Kidney (tissue), 14 donors: ENCODE measurements around the gene SLC38A11. TPM values are rescaled to one million over a fixed set of nuclear protein-coding genes. Genes with fewer than 3 reads are reported as not detected.

Source experiments
- DNase-seq, 5 donors: peaks; one replicate each; pipeline ENCODE4 v3.0.0-alpha.2; 2013 to 2020
- FAIRE-seq: peaks from 2 replicates; lab custom pipeline; 2012; peaks lifted over from hg19 to GRCh38; lab: Jason Lieb, UNC
- H3K27ac ChIP-seq, 2 donors: one replicate each; pipeline ENCODE4 v1.7.0; 2013; ENCODE audit warnings: low read depth in 2 of 2, low read length in 2 of 2, inconsistent platforms in 1 of 2
- H3K27me3 ChIP-seq: one replicate; pipeline ENCODE4 v1.7.1; 2013; ENCODE audit warnings: low read length, inconsistent platforms; ENCODE audit not compliant: control insufficient read depth, insufficient read depth
- H3K36me3 ChIP-seq, 3 donors: one replicate each; pipeline versions ENCODE4 v1.7.0 to v1.7.1; 2013; ENCODE audit warnings: low read length in 3 of 3, control low read depth in 1 of 3, inconsistent platforms in 1 of 3; ENCODE audit not compliant: insufficient read depth in 3 of 3, control insufficient read depth in 2 of 3
- H3K4me1 ChIP-seq, 3 donors: one replicate each; pipeline versions ENCODE4 v1.7.0 to v1.7.1; 2013; ENCODE audit warnings: low read length in 3 of 3, inconsistent platforms in 1 of 3, low read depth in 1 of 3; ENCODE audit not compliant: control insufficient read depth in 2 of 3, insufficient read depth in 2 of 3
- H3K4me3 ChIP-seq, 3 donors: one replicate each; pipeline versions ENCODE4 v1.7.0 to v1.8.1; 2013; ENCODE audit warnings: low read length in 3 of 3, control low read depth in 1 of 3, inconsistent platforms in 1 of 3
- H3K9ac ChIP-seq, 3 donors: one replicate each; pipeline versions ENCODE4 v1.7.0 to v1.7.1; 2013; ENCODE audit warnings: low read length in 3 of 3, control low read depth in 1 of 3, inconsistent platforms in 1 of 3
- H3K9me3 ChIP-seq, 3 donors: one replicate each; pipeline versions ENCODE4 v1.7.0 to v1.7.1; 2013; ENCODE audit warnings: low read length in 3 of 3, control low read depth in 1 of 3, inconsistent platforms in 1 of 3; ENCODE audit not compliant: control insufficient read depth in 2 of 3, insufficient read depth in 1 of 3
- intact Hi-C: fragments of 100-400 bp; cut with DNase I; formaldehyde crosslinking; loops from one replicate; pipeline ENCODE4 v1.11.1; 2022
- polyA plus RNA-seq: library from polyadenylated mRNA; stranded (reverse); fragments of 350-450 nt; fragmentation: Illumina TruSeq; extraction: RNeasy Lipid Tissue Mini Kit (QIAGEN cat#74804); gene quantifications from one replicate; pipeline ENCODE4 v1.2.3, GENCODE V29; 2014; ENCODE audit warnings: low read depth, low replicate concordance; ENCODE audit not compliant: insufficient read depth
- total RNA-seq: library from RNA; stranded (reverse); fragmentation: NEBNext Ultra II Directional; extraction: Animal tissue kit (Norgen Biotek cat#: 25700); gene quantifications from one replicate; pipeline ENCODE4 v1.2.1, GENCODE V29; 2021
- TF ChIP-seq, protein P1 (sequence below): IDR thresholded peaks from 3 replicates; pipeline ENCODE4 v1.5.1; 2012; ENCODE audit warnings: mild to moderate bottlenecking, moderate library complexity, borderline replicate concordance; ENCODE audit not compliant: insufficient read depth; ENCODE audit errors: extremely low read depth
- donor health status: control.
- donor health status: control.
- donor health status: control.
- donor health status: control.
- donor health status: control.
- donor health status: DM: yes; HTN: yes; CAD: no.
- donor health status: Normal renal cell carcinoma (clear cell type).

Gene SLC38A11
- total and polyA plus RNA-seq, 2 donors from 2014 or later: 6.5 to 20.0 TPM

DNA sequence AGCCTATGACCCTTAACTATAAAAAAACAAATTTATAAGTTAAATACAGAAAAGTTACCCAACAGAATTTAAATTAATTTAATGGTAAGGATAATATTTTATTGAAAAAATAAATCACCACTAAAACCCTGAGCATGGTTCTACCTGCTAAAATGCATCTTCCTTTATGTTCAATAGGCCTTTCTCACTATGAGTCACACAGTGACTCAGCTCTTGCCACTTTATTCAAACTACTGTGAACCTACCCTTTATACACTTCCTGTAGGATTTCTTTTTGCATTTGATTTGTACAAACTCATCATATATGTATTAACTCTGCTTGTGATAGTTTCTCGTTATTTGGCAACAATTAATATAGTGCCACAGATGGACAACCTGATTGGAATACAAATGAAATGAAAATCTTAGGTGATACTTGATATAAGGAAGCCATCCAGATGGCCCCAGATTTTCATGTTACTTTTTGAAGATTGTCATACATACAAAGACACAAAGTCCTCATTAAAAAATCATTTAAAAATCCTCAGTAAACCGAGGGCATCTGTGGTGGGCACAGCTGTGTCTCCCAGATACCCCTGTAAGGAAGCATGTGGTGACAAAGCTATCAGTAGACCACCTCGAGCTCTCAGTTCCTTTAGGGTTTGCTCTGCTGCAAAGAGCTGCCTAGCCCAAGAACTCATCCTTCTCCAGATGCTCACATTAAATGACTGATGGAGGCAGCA lies 58.5 kb downstream of the SLC38A11 start:
- Histone ChIP-seq H3K27ac (peak overlapping the region in 1 of 2 donors; percentile 16), H3K4me1 (peaks cover 0 to 2% (median 0%) of the 10 kb centered on the region in 3 donors), H3K36me3 (peaks cover 0 to 2% (median 0%) of the 10 kb centered on the region in 3 donors), H3K9ac (no peak overlapping the region), H3K9me3 (no peaks in the 10 kb centered on the region), H3K27me3 (no peaks in the 10 kb centered on the region), H3K4me3 (no peak overlapping the region)
- DNase-seq (no peak), FAIRE-seq (peak; percentile 47)
- TF ChIP-seq, protein P1, sequence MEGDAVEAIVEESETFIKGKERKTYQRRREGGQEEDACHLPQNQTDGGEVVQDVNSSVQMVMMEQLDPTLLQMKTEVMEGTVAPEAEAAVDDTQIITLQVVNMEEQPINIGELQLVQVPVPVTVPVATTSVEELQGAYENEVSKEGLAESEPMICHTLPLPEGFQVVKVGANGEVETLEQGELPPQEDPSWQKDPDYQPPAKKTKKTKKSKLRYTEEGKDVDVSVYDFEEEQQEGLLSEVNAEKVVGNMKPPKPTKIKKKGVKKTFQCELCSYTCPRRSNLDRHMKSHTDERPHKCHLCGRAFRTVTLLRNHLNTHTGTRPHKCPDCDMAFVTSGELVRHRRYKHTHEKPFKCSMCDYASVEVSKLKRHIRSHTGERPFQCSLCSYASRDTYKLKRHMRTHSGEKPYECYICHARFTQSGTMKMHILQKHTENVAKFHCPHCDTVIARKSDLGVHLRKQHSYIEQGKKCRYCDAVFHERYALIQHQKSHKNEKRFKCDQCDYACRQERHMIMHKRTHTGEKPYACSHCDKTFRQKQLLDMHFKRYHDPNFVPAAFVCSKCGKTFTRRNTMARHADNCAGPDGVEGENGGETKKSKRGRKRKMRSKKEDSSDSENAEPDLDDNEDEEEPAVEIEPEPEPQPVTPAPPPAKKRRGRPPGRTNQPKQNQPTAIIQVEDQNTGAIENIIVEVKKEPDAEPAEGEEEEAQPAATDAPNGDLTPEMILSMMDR: no peak
- intact Hi-C loops: no loop called here

DNA sequence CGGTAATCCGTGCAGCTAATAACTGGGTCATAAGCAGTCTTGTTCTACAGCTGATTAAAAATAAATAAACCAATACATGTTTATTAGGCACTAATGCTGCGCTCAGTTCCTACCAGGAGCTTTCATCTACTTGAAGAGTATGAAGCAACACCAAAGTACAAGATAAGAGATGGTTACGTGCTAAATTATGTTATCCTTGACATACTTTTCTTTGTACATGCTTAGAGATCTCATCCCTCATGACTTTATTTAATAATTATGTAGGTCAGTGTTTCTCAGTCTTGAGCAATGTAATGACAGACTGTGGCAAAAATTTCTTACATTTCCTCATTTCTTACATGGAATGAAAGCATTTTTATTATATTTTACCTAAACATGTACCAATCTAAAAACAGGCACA lies 59.1 kb downstream of the SLC38A11 start:
- no peaks in the 10 kb centered on the region for H3K27me3 ChIP-seq
- H3K4me1 ChIP-seq: peaks cover 0 to 2% (median 0%) of the 10 kb centered on the region in 3 donors
- peaks cover 0 to 2% (median 0%) of the 10 kb centered on the region in 3 donors for H3K36me3 ChIP-seq
- FAIRE-seq: no peak
- no peak overlapping the region for H3K27ac ChIP-seq
- H3K4me3 ChIP-seq: no peak overlapping the region
- no peak for DNase-seq
- TF ChIP-seq, protein P1: no peak
- intact Hi-C loops: no loop called here
- no peaks in the 10 kb centered on the region for H3K9me3 ChIP-seq
- no peak overlapping the region for H3K9ac ChIP-seq

DNA sequence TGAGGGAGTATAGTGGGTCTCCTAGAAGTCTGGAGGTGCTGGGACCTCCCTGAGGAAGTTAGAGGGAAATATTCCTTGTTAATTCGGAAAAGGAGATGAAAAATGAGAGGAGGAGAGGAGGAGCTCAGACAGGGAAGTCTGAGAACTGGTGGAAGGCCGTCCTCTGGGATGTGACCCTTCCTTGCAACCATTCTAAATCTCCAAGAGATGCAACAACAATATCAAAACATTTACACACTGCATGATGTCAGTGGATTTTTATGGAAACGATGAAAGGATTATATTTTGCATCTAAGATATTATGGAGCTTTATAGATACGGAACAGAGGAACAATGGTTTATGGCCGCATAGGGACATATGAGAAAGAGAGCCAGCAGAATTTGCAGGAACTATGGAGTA lies 63.9 kb downstream of the SLC38A11 start:
- Histone ChIP-seq H3K27ac (no peak overlapping the region), H3K4me1 (peaks cover 0 to 2% (median 0%) of the 10 kb centered on the region in 3 donors), H3K4me3 (no peak overlapping the region), H3K27me3 (no peaks in the 10 kb centered on the region), H3K9me3 (no peaks in the 10 kb centered on the region), H3K36me3 (peaks cover 0 to 2% (median 0%) of the 10 kb centered on the region in 3 donors), H3K9ac (no peak overlapping the region)
- TF ChIP-seq, protein P1: no peak
- intact Hi-C loops: no loop called here
- DNase-seq: peak in 2 of 5 donors; percentile 23 to 74
- no peak for FAIRE-seq
